Midbrain (tissue), 1 donor: ENCODE results near the gene IRF6.

Source experiments
- DNase-seq: peaks from one replicate; lab custom pipeline; 2025; lab: John Stamatoyannopoulos, UW

Gene IRF6

DNA sequence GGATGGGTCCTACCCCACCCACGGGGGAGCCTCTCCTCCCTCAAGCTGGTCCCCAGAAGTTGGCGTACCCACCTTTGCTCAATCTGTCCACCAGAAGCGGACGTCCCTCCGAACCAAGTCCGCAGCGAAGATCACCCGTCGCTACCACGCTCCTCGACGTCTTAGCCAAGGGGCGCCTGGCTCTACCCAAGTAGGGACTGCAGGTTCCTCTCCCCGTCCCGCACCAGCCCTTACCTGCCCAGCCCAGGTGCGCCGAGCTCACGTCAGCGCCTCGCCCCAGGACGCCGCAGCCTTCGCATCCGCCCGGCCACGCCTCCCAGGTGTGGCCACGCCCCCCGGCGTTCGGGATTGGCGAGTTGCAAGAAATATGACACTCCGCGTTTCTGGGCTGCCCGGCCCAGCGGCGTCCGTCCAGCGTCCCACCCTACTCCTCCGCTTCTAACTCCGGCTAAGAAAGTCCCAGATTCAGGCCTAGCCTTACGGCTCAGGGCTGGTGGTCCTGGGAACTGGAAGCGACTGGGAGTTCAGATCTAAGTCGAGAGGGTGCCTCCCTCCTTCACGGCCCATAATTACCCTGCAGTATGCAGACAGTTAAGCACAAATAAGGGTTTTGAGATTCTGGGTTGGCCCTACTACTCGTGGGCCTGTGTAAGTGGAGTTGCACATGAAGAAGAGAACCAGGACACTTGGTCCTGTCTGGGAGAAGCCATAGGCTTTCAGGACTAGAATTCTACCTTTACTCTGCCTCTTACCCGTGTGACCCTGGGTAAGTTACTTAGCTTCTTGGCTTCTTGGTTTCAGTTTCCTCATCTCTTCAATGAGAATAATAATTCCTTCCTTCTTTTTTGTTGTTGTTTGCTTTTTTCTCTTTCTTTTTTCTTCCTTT is at the start of gene IRF6:
Gene IRF6 (minus strand): TSS at position 268 of the 886 bp plus-strand sequence. CDS start 4,729 bp downstream, outside the sequence.
- DNase-seq: no peak

- no peak for DNase-seq
Measured at GRCh38 chr1:209855623-209856022, 49.7 kb upstream of the IRF6 start.

DNA sequence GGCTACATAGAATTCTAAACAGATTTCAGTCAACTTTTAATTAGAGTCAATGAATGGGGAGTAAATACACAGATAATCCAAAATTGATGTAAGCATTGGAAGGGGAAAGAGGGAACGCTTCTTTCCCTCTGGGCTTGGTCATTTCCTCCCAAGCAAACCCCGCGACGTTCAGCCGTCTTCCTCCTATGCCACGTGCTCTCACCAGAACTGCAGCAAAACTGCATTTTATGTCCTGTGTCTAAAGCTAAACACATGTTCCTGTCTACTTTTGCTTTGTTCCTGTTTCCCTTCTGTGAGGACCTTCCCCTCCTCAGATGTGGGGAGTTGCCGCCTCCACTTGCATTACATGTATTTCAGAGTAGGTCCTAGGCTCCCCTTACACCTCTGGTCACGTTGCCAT is 49.1 kb upstream of the IRF6 start:
- no peak for DNase-seq

- no peak for DNase-seq
Measured at GRCh38 chr1:209854196-209854595, 48.3 kb upstream of the IRF6 start.

GRCh38 chr1:209853676-209854075 is 47.7 kb upstream of the IRF6 start:
- no peak for DNase-seq

DNA sequence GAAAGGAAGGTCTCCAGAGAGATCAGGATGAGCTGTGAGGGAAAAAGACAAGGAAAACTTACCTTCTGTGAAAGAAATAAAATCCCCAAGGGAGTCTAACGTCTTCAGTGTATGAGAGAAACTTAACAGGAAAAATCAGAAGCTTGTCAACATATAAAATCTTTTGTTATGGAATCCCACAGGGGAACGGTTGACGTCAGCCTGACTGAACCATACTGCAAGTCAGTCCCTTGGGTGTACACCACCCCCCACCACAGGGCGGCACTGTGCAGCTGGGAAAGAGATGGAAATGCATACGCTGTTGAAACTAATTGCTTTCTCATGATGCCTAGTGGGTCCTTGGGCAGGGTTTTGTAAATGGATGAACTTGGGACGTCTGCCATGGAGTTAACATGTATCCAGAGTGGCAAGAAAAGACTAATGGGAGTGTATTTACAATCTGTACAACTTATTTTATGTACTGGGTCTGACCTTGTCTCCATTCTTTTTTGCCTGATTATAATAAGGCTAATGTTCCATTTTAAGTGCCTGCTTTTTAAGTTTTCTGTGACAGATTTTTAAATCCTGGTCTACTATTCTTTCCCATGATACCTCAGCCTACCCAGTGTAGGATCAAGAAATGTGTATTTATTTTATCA is 44.5 kb upstream of the IRF6 start:
- DNase-seq: peak; percentile 34

DNA sequence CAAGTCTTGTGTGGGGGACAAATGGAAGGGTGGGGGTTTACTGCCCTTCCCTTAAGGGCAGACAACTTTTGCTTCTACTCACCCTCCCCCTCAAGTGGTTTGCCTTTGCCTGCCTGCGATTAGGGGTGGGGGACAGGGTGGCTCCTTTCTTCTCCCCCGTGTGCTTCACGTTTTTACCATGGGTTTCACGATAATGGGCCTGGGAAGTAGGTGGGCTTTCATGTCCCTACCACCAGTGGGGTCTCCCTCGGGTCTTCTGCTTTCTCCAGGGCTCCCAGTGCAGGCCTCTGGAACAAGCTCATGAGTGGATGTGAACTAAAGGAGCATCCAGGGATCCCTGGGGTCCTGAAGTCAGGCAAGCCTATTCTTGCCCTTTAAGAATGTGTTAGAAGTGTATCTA is 43.4 kb upstream of the IRF6 start:
- DNase-seq: no peak

DNA sequence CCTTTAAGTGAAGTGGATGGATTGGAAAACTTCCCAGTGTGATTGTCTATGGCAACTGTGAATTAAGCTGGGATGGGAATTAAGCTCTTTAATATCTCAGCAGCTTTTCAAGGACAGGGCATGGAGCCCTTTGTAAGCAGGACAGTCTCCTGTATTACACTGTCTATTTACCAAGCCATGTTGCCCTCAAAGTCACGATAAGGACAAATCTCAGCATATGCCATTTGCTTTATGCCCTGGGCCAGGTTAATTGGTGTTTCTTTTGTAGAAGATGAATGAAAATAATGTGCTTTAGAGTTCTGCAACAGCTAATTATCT is 39.4 kb upstream of the IRF6 start:
- DNase-seq: no peak

DNA sequence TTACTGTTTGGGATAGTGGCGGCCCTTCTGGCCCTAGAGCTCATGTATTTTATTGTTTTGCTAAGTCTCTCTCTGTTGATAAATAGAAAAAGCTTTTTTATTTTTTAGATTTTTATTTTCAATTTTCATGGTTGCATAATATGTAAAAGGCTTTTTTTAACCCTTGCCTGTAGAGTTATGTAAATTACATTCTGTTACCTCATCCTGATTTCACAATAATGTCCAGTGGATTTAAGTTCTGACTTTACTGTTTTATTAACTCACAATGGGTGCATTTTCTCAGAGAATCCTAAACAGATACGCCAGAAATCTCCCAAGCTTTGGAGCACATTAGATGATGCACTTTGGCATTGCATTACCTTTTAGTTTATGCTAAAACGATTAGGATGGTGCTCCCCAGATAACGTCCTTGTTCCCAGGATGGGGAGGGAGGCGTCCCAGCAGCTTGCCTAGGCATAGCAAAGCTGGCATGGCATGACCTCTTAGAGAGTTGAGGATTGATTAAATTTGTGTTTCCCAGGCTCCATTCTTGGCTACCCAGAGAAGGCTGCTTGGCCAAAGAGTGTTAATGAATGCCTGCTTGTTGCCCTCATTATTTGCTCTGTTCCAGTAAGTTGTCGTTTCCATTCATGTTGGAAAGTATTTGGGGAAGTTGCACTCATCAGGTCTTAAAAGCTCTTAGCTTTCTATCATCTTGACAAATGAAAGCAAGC is 38.9 kb upstream of the IRF6 start:
- DNase-seq: no peak

- DNase-seq: no peak
Measured at GRCh38 chr1:209840611-209841010, 34.7 kb upstream of the IRF6 start.

GRCh38 chr1:209839875-209840546 is 34.1 kb upstream of the IRF6 start:
- DNase-seq: no peak

DNA sequence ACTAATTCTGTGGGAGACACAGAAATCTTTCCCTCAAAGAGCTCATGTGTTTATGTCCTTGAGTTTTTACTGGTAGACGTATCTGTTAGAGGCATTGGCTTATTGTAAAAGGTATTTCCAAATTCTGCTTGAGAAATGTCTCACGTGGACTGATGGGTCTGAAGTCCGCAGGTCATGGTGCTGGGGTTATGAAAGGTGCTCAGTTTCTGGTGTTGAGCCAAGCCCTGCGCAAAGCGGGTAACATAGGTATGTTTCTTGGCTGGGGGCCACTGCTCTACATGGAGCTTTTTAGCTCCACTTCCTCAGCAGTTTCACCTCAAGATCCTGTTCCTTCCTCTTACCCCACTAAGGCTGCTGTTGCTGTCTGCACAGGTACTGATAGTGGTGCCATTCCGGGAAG is 32.6 kb upstream of the IRF6 start:
- no peak for DNase-seq

DNA sequence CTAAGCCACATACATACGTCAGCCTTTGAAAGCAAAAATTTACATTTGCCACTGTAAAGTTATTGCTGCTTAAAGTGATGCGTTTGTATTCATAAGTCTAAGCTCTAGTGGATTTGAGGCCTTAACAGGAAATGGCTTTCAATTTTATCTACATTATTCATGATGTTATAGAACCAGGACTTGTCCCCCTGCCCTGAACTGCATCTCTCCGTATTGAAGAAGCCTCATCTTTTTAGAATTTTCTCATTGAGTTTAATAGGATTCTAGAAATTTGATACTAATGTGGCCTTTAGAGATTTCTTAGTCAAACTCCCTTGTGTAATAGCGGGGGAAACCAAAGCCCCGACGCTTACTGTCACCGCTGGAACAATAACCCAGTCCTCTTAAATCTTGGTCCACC is 31.7 kb upstream of the IRF6 start:
- no peak for DNase-seq

DNA sequence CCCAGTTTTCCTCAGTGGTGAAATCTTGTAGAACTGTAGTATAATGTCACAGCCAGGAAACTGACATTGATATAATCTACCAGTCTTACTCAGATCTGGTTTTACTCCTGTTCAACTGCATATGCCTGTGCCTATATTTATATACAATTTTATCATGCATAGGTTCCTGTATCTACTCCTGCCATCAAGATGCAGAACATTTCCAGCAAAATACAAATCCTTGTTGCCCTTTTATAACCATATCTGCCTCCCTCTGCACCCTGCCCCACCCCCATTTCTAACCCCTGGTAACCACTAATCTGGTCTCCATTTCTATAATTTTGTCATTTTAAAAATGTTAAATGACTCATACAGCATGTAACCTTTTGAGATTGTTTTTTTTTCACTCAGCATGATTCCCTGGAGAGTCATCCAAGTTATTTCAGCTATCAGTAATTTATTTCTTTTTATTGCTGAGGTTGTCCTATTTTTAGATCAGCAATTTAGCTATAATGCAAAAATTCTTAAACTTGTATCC is 29.9 kb upstream of the IRF6 start:
- no peak for DNase-seq

DNA sequence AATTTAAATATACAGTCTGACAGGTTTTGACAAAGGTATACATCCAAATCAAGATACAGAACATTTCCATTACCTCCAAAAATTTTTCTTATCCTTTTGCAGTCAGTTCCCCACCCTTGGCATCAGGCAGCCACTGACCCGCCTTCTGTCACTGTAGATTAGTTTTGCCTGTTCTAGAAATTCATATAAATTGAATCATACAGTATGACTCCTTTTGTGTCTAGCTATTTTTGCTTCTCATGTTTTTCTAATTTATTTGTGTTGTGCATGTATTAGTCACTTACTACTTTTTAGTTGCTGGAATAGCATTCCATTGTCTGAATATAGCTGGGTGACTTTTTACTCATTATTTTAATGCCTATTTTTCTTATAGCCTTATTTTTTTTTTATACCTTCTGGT is 25.7 kb upstream of the IRF6 start:
- no peak for DNase-seq

DNA sequence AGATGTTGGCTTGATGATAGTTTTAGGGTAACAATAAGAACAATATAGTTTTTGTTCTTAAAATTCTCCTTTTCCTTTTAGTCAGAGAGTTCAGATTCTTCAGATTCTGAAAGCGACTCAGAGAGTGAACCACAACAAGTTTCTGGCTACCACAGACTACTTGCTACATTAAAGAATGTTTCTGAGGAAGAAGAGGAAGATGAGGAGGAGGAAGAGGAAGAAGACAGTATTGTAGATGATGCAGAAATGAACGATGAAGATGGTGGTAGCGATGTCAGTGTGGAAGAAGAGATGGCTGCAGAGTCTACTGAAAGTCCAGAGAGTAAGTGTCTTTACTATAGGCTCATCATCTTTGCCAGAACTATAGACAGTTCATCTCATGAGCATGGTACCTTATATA is 24.8 kb upstream of the IRF6 start:
- no peak for DNase-seq

GRCh38 chr1:209829716-209830115 is 23.8 kb upstream of the IRF6 start:
- no peak for DNase-seq

DNA sequence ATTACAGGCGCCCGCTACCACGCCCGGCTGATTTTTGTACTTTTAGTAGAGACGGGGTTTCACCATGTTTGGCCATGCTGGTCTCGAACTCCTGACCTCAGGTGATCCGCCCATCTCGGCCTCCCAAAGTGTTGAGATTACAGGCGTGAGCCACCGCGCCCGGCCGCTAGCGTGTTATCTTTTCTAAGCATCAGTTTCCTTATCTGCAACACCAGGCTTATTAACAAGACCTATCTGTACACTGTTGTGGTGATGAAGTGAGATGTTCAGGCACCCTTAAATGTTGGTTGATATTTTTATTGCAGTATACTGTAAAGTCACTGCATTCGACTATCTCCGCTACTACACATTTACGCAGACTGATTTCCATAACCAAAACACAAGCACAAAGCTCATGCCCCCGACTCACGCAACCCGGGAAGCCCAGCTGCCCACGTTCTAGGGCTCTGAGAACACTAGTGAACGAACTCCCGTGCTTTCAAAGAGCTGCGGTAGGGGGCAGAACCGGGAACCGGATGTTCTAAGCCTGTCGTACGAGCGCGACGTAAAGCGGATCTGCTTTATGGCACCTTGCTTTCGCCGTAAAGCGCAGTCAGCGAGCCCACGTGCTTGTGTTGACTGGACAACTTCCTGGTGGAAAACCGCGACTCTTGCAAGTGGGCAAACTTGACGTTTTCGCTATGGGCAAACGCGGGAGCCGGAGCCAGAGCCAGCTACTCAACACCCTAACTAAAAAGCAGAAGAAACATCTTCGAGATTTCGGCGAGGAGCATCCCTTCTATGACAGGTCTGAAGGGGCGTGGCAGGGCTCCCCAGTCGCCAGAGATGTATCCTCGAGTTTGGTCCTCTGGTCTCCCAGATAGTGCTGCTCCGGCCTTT is 21.7 kb upstream of the IRF6 start, which contains the start of gene UTP25:
Gene UTP25 (plus strand): TSS at position 589 of the 879 bp plus-strand sequence. CDS start 92 bp downstream, at position 681.
- DNase-seq: peak; percentile 95

- no peak for DNase-seq
Measured at GRCh38 chr1:209825591-209826434, 19.9 kb upstream of the IRF6 start.
